ENCODE measurements around the gene IER5L.
A peak's percentile ranks its signal among the peaks of the same experiment; 100 is the strongest.
"Not testable (repeated sequence)": the region's sequence is repeated elsewhere in the genome, so short reads cannot be mapped to it uniquely, and the experiment has no call there.

IER5L gene

DNA sequence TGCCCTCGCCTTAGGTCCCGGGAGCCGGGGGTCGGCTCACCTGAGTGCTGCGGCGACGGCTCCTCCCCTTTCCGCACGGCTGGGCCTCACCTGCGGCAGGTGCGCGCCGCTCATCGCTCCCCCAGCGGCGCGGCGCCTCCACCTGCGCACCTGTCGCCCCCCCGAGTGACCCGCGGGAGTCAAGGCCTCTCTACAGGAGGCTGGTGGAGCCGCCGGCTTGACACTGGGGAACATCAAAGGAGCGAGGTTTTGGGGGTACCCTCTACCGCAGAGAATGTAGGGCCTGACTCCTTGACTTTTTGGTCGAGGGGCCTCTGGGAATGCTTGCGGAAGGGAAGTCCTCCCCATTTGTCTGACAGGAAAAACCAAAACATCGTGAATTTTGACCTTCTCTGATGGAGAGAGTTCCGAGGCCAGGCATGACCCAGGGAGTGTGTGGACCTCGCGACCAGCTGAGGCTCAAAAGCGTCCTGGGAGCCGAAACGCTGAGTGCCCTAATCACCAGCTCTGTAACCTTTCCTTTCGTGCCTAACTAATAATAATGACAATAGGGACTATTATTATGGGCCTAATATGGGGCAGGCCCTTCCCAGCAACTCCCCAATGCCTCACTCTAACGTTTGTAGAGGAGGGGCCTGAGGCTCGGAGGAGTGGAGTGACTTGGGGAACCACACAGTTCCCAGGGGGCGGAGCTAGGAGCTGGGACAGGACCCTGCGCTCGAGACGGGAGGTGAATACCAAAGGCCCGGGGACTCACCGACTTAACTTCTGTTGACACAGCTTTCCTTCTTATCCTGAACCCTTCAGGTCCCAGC lies 714 bp upstream of the IER5L start:
- DNase-seq: no peak

DNA sequence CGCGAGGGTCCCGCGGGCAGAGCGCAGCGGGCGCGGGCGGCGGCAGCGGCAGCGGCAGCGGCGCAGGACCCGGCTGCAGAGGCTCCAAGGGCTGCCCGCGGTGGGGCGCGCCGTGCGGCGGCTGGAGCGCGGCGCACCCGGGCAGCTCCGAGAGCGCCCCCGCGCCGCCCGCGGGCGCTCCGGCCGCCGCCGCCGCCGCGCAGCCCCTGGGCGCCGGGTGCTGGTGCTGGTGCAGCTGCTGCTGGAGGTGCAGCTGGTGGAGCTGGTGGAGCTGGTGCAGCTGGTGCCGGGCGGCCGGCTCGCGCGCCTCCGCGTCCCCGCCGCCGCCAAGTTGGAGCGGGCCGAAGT lies 644 bp downstream of the IER5L start:
- peak; percentile 56 for DNase-seq

DNA sequence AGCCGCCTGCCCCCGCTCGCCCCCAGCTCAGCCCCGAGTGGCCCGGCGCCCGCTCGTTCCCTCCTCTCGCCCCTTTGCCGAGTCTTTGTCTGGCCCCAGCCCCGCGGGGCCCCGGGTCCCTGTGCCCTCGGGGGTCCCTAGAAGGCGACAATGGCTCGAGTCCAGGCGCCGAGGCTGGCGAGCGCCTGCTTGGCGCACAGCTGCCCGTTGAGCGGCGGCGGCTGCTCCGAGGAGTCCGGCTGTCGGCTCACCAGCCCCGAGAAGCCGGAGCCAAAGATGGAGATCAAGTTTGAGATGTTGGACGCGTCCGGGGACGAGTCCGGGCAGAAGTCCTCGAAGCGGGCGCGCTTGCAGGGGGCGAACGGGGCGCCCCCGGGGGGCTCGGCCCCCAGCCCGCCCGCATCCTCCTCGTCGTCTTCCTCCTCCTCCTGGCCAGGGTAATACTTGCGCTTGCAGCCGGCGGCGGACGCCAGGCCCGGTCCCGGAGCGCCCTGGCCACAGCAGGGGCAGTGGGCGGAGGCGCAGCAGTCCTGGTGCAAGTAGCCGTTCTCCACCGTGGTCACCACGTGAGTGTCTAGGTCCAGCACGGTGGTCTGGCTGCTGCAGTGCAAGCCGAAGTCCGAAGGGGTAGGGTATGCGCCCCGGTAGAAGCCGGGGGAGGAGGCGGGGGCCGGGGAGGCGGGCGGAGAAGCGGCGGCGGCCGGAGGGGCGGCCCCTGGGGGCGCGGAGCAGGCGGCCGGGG lies 1.2 kb downstream of the IER5L start:
- DNase-seq: peak; percentile 44

DNA sequence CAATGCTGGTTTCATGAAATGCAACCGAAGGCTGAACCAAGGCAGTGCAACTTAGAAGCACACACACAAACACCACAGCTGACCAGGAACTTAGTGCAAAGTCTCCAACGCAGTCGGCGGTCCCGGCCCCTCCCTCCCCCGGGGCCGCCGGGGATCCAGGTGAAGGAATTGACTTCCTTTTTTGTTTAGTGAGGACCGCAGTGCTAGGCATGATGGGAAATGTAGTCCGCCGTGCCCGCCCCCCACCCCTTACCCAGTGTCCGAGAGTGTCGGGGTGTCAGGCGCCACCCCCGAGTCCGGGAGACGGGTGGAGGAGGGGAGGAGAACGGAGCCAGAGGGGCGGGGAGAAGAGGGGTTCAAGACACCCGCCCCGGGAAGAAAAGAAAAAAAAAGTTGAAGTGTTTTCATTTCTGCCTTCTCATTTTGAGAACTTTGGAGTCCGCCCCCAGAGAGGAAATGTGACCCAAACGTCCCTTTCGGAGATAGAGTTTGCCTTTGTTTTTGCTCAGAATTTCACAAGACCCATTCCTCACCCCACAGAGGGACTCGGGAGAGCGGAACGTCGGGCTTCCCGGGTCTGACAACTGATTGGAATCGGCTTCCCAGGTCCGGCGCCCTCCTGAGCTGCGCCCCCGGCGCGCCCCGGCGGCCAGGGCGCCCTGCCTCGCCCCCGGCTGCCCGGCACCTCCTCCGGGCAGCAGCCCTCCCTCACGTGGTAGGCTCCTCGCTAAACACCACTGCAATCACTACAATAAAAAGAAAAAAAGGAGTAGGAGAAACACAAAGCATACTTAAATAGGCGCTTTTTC lies 2.0 kb downstream of the IER5L start:
- DNase-seq: peak; percentile 92

DNA sequence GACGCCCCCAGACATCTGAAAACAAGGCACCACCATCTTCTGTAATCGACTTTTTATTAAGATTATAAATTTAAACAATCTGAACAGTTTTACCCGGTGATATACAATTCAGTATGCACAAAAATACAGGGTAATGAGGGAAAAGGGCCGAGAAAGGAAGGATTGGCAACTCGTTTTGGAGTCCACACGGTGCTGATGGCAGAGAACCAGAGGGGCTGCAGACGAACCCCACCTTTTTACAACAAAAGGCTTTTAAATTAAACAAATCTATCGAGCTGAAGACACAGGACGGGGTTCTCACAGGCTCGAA lies 2.6 kb downstream of the IER5L start:
- no peak for DNase-seq

DNA sequence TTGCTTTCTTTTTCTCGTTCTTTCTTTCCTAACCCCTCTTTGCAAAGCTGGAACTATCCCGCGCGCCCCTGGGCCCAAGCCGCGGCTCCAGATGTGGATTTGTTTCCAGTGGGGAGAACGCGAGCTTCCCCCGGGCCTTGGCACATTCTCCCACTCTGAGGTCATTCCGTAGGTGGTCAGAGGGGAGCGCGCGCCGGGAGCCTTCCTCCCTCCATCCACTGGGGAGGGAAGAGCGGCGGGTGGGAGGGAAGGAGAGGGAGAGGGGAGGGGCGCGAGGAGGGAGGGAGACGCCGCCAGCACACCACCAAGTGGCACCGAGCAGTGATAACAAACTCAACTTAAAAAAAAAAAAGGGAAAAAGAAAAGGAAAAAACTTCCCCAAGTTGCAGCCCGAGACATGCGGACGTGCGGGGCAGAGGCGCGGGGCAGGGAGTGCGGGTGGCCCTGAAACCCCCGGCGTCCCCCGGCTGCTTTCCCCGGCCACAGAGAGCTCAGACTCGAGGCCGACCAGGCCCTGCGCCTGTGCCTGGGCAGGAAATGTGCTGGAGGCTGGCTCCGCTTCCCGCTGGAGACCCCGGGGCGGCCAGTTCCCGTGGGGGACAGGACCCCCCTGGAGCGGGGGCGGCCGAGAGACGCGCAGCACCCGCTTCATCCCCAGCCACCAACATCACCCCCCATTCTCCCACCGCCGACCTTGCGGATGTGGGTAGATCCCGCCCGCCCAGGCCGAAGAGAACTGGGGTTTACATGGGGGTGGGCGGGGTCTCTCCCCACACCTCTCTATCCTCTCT lies 3.1 kb downstream of the IER5L start:
- DNase-seq: peak; percentile 70

DNA sequence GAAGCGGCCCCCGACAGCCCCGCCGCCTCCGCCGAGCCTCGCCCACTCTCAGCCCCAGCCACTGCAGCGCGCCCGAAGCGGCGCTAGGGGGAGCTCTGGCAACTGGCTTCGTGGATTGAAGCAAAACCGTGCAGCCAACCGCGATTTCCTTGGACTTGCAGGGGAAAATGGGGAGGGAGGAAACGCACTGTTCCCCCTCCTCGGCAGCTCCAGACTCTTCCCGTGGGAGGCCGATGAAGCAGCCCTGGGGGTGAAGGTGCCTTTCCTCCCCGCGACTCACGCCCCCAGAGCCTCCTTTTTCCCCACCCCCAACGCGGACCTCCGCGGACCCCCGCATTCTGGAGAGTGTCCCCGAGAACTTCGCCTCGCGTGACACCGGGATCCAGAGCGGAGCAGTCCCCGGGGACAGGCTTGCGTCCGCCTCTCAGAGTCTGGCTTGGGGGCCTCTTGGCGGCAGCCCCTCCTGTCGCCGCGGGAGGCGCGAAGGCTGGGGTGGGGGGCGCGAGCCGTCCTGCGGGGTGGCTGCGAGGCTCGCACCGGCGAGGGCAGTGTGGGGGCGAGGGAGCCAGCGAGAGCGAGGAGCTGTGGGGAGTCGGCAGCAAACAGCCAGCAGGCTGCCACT lies 3.8 kb downstream of the IER5L start:
- DNase-seq: peak; percentile 85

DNA sequence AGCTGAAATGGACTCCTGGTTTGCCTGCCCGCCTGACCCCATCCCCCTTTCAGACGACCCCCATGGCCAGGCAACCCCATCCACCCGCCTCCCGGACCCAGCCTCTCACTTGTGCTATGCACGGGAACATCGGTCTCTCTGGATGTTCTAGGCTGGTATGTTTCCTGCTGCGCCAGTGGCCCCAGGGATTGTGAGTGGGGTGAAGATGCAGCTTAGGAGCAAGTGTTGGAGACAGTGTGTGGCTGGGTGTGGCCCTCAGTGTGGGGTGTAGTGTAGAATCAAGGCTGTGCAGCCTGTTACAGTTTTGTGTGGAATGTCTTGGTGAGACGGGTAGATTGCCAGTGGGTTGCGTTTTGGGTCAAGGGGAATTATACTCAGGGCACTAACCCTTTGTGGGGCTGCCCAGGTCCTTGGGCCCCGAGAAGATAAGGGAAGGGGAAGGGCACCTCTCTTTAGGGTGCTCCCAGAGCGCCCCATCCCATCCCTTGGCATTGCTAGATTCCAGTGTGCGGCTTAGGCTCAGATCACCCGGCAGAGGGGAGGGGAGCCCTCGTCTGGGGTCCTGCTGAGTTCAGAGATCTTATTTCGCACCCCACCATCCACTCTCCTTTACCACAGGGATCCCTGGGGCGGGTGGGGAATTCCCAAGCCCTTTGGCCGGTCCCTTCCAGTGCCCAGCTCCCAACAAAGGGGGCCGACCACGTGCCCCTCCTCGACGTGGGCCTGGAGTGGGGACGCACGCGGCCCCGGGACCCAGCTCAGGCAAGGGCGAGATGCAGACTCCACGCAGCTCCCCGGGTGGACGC lies 4.6 kb downstream of the IER5L start:
- DNase-seq: no peak

DNA sequence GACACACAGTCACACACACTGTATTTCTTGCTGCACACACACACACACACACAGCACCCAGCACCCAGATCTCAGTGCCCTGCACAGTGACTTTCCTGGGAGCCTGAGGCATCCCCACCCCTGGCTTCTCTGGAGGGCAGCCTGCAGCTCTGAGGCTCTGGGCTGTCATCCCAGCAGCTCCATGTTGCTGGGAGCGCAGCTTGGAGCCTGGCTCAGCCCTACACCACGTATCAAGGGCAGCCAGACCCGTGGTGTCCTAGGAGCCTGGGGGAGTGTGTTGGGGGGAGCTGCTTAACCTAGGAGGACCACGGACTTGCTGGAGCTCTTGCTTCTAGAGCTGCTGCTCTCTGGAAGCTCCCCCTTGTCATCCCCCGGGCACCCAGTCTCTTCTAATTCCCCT lies 5.2 kb downstream of the IER5L start:
- DNase-seq: no peak

DNA sequence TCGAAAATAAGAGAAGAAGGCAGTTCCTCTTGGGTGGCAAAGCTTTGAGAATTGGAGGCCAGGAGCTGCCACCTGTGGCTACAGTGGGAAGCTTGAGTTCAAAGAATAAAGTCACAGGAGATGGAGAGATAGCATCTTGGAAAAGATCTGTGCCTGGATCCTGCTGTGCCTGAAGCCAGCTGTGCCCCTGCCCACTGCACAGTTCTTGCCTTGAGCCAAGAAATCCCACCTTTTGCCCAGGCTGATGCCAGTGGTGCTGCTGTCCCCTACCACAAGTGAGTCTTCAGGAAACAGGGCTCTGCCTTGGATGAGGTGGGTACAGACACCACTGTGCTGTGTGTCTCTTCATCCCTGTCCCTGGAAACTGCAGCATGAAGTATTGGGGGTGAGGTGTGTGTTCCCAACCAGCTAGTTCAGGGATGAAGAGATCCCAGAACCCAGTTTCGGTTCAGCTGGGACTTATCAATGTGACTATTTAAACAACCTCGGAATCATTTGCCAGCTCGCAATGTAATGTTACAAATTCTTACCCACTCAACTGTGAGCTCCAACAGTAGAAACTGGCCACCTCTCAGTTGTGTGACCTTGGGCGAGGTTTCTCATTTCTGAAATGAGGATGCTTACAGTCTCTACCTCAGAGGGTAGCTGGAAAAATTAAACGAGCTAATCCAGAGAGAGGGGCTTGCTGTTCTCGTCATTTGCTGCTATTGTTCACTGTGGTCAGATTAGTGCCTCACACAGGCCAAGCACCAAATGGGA lies 5.9 kb downstream of the IER5L start:
- DNase-seq: no peak

DNA sequence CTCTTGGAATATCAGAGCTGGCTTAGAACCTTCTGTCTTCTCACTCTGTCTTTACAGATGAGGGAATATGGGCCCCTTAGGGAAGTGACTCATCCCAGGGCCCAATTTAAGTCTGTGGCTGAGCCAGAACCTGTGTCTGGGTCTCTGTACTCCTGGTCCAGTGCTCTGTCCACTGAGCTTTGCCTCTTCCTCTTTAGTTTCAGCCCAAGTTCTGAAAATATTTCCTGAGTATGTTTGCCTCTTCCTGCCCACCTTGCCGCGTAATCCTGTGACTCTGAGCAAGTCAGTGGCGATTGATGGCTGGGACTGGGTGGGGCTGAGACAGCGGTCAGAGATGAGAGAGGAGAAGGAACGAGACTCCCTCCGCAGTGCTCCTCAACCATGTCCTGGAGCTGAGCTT lies 7.8 kb downstream of the IER5L start:
- no peak for DNase-seq

DNA sequence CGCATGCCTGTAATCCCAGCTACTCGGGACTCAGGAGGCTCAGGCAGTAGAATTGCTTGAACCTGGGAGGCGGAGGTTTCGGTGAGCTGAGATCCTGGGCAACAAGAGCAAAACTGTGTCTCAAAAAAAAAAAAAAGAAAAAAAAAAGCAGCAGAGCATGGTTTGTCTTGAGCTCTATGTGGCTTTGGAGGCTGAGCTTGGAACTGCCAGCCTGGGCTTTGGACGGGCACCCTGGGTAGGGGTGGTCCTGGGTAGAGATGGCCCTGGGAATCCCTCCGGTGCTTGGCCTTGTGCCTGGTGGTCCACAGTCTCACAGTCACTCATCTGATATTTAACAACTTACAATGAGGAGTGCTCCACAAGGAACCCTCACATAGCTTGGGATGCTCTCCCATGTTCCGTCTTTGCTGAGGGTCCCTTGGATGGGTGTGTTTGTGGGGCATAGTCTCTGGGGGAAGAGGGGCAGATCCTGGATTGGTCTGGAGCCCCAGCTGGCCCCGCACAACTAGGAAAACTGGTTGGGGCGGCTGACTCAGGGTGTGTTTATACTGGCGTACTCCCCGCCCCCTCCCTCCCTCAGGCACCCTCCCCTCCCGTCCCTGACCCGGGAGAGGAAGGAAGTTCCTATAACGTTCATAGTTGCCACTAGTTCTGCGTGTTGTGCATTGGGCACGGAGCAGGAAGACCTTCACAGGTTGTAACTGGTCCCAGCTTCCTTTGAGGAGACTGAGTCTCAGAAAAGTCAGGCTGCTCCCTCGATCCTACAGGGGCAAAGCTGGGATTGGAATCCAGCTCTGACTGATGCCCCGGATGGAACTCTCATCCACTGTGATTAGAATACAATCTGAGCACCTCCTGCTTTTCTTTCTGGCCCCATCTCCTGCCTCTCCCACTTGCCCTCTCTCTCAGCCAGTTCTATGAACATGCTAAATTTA lies 11.2 kb downstream of the IER5L start:
- DNase-seq: peak; percentile 62

DNA sequence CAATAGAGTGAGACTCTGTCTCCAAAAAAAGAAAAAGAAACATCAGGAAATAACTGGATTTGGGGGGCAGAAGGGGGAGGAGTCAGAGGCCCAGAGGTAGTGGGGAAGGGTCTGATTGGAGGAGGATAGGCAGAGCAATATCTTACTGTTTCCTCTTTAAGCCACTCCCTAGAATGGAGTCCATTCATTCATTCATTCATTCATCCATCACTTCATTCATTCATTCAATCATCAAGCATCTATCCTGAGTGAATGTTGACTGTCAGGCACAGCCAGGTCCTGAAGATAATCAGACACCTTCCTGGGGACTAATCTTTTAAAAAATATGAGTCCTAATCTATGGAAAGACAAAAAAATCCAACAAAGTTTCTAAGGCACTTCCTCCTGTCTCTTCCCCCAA lies 12.9 kb downstream of the IER5L start:
- no peak for DNase-seq

DNA sequence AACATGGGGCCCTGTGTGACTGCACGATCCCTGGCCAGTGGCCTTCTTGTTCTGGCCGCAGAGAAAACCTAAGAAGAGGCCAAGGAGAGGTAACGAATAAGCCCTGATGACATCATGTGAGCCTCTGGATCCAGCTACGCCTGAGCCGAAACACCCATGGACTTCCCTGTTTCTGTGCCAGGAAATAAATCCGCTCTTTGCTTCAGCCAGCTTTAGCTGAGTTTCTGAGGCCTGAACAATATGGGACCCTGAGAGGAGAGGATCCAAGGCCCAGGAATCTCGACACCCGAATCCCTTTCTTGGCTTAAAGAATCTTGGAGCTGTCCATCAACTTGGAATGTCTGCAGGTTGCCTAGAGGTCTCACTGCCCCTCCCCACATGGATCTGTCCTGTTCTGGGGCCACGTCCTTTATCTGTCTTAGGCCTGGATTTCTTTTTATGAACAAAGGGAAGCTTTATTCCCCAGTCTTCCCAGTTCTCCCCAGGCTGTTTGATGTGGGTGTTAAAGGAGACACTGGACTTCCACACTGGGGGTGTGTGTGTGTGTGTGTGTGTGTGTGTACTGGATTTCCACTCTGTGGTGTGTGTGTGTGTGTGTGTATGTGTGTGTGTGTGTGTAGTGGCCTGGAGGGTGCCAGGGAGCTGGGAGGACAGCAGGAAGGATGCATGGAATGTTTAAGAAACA lies 13.7 kb downstream of the IER5L start:
- no peak for DNase-seq

DNA sequence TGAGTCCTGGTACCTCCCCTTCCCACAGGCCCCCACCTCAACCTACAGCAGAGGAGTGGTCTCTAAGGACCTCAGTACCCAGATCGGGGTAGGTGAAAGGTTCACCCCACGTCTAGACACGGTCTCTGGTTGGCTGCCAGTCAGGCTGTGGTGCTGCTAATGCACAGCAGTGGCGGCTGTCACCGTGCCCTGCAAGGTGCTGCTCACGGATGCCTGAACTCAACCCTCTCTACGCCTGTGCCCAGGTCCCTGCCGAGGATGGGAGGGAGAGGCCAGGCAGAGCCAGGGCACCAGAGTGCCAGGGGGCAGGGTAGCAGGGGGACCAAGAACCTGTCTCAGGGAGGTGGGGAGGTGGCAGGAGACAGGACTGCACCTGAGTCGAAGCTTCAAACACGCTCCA lies 14.3 kb downstream of the IER5L start:
- DNase-seq: no peak

DNA sequence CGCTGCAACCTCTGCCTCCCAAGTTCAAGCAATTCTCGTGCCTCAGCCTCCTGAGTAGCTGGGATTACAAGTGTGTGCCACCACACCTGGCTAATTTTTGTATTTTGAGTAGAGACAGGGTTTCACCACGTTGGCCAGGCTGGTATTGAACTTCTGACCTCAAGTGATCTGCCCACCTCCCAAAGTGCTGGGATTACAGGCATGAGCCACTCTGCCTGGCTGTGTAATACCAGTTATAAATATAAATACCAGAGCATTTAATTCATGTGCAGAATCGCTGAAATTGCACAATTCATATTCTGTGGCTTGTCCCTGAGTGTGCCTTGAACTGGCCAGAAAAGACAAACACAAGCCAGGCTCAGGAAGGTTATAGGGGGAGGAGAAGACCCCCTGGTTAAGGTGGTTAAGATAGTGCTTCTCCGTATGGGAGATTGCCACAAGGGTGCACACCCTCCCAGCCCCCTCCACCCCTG lies 14.8 kb downstream of the IER5L start:
- not testable (repeated sequence) for DNase-seq

DNA sequence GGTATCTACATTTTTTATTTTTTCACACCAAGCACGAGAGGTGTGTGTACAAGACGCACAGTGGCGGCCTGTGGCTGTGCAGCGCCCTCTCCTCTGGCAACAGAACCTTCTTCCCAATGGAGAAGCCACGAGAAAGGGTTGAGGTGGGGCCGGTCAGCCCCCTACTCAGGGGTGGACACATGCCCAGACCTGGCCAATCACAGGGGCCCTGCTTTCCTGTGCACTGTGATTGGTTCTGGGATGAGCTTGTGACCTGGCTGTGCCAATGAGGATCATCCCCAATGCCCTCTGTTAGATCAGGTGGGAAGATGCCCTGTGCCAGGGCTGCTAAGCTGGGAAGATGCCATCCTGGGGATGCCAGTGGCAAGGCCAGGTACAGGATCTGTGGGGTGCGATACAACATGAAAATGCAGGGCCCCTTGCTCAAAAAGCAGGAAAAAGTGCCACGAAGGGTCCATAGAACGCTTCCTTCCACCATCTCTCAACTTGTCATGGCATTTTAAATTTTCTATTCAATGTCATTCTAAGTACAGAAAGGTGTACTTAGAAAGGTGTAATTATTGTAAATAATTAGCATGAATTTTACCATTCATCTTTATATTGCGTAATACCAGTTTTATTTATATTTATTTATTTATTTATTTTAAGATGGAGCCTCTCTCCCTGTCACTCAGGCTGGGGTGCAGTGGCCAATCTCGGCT lies 15.4 kb downstream of the IER5L start:
- DNase-seq: no peak

DNA sequence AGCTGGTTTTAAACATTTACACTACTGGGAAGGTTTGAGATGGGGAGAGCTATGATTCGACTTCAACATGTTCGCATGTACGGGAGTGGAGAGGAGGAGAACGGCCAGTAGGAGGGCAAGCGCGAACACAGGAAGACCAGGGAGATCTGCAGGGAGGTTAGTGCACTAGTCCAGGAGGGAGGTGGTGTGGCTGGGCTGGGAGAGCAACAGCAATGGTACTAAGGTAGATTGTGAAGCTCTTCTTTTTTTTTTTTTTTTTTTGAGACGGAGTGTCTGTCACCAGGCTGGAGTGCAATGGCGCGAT lies 16.6 kb downstream of the IER5L start:
- no peak for DNase-seq
